Activated T-helper 9 cell treated with anti-CD3 and anti-CD28 coated beads, Interleukin-2, amount 50 U/mL, for 16 hours (primary cell): Measurements from ENCODE around the gene ZNF83.
"Not testable (repeated sequence)": the region's sequence is repeated elsewhere in the genome, so short reads cannot be mapped to it uniquely, and the experiment has no call there.

Experiments used
- DNase-seq: peaks from one replicate; pipeline ENCODE4 v3.0.0-alpha.2; 2020; ENCODE audit warnings: low read depth

ZNF83 gene

DNA sequence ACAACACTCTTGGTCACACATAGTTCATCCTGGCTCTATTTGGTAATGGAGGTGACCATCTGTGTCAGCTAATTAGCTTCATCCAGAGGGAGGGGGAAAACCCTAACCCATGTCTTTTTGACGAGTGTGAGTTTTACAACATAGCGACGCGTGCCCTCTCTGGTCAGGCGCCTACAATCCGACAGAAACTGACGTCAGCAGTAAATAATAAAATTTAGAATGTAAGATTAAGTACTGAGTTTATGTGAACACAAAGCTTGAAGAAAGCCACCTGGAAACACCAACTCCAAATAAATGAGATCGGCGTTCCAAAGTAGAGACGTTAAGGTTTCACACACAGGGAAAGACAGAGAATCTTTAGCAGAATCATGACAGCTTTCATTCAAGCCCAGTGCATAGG lies 1.8 kb upstream of the ZNF83 start:
- no peak for DNase-seq

DNA sequence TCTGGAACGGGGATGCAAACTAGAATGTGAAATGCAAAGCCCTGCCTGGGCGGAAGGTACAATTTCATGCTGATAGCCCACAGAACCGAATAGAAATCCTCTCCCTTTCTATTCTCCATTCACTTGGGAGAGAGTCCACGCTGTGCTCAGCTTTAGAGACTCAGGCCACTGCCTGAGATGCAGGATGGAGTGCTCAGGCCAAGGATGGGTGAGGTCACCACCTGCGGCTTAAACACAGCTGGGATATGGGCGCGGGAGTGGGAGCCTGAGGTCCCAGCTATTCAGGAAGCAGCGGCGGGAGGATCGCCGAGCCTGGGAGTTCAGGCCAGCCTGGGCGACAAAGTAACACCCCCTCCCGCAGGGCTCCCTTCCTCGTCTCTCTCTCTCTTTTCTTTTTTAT lies 446 bp upstream of the ZNF83 start:
- no peak for DNase-seq

DNA sequence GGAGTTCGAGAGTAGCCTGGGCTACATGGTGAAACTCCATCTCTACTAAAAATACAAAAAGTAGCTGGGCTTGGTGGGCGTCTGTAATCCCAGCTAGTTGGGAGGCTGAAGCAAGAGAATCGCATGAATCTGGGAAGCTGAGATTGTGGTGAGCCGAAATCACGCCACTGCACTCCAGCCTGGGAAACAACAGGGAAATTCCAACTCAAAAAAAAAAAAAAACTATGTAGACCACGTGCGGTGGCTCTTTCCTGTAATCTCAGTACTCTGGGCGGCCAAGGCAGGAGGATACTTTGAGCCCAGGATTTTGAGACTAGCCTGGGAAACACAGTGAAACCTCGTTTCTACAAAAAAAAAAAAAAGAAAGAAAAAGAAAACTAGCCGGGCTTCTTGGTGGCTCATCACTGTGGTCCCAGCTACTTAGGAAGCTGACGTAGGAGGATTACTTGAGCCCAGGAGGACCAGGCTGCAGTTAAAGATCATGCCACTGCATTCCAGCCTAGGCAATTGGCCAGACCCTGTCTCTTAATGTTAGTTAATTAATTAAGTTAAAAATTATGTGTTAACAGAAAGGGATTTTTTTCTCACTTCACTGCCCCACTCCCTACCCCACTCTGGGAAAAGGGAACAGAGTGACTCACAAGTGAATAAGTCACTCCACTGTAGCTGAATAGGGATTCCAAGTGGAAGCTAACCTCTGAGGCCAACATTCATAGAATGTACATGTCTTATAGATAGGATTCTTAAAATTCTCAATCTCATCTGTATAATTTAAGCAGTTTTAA lies 2.2 kb downstream of the ZNF83 start:
- DNase-seq, result no peak

- DNase-seq, result not testable (repeated sequence)
Observed at GRCh38 chr19:52627441-52627840, 10.7 kb downstream of the ZNF83 start.

GRCh38 chr19:52626915-52627314 lies 11.2 kb downstream of the ZNF83 start:
- no peak for DNase-seq

- DNase-seq, result no peak
Observed at GRCh38 chr19:52622261-52622660, 15.9 kb downstream of the ZNF83 start.

DNA sequence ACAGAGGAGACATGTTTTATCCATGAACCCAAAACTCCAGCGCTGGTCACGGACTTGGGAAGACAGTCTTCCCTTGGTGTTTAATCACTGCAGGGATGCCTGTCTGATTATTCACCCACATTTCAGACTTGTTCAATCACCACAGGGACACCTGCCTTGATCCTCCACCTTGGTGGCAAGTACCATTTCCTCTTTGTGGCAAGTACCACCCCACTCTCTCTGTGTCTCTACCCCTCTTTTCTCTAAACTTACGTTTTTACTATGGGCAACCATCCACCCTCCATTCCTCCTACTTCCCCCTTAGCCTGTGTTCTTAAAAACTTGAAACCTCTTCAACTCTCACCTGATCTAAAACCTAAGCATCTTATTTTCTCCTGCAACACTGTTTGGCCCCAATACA lies 16.8 kb downstream of the ZNF83 start:
- DNase-seq, result no peak

DNA sequence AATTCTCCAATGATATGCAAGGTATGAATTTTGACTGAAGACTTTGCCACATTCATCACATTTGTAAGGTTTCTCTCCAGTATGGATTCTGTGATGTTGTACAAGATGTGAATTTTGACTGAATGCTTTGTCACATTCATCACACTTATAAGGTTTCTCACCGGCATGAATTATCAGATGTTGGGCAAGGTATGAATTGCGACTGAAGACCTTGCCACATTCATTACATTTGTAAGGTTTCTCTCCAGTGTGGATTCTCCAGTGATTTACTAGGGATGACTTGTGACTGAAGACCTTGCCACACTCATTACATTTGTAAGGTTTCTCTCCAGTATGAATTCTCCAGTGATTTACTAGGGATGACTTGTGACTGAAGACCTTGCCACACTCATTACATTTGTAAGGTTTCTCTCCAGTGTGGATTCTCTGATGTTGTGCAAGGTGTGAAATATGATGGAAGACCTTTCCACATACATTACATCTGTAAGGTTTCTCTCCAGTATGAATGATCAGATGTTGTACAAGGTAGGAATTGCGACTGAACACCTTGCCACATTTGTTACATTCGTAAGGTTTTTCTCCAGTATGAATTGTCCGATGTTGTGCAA lies 24.8 kb downstream of the ZNF83 start:
- no peak for DNase-seq

DNA sequence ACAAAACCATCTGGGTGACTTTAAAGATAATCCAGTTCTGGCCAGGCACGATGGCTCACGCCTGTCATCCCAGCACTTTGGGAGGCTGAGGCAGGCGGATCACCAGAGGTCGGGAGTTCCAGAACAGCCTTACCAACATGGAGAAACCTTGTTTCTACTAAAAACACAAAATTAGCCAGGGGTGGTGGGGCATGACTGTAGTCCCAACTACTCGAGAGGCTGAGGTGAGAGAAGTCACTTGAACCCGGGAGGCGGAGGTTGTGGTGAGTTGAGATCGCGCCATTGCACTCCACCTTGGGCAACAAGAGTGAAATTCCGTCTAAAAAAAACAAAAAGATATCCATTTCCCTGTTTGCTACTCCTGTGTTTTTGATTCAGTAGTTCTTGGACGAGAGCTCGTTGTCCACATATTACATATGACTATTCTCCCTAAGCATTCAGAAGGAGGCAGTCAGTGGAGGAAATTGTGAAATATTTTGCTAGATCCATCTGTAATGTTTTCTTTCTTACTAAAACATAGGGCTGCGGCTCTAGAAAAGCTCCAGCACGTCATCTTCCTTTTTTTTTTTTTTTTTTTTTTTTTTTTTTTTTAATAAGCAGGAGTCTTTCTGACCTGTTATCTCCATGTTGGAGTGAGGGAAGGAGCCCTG lies 34.5 kb downstream of the ZNF83 start:
- no peak for DNase-seq

DNA sequence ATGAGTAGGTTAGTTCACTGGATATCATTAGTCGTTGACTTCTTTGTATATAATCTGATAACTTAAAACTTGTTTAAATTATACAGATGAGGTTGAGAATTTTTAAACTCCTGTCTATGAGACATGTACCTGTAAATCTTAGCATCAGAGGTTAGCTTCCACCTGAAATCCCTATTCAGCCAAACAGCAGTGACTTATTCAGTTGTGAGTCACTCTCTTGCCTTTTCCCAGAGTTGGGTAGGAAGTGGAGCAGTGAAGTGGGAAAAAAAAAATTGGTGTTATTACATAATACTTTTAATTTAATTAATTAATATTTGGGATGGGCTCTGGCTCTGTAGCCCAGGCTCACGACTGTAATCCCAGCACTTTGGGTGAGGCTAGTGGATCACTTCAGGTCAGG lies 35.2 kb downstream of the ZNF83 start:
- no peak for DNase-seq

GRCh38 chr19:52601974-52602366 lies 36.2 kb downstream of the ZNF83 start:
- not testable (repeated sequence) for DNase-seq

- DNase-seq, result peak; percentile 91
Observed at GRCh38 chr19:52601025-52601973, 36.9 kb downstream of the ZNF83 start.

DNA sequence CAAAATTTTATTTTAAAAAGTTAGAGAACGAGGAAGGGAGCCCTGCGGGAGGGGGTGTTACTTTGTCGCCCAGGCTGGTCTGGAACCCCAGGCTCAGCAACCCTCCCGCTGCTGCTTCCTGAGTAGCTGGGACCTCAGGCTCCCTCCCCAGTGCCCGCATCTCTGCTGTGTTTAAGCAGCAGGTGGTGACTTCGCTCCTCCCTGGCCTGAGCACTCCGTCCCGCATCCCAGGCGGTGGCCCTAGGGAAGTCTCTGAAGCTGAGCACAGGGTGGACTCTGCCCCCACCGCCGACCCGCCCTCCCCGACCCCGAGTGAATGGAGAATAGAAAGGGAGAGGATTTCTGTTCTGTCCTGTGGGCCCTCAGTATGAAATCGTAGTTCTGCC lies 37.5 kb downstream of the ZNF83 start:
- peak; percentile 3 for DNase-seq

DNA sequence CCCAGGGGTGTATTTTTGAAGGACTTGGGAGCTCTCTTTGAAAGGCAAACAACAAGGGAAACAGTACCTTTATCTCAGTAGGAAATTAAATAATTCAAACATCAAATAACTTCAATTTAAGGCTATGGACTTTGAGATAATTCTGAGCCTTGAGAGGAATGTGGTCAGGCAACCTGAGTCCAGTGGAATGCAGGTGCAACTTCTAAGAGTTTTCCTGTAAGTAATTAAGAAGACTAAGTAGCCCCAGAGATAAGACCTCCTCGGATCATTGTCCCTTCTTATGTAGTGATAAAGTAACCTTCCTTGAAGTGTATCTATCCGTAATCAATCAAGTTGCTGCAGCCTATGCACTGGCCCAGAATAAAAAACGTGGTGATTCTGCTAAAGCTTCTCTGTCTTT lies 38.9 kb downstream of the ZNF83 start:
- DNase-seq, result no peak

GRCh38 chr19:52593441-52593840 lies 44.7 kb downstream of the ZNF83 start:
- not testable (repeated sequence) for DNase-seq

DNA sequence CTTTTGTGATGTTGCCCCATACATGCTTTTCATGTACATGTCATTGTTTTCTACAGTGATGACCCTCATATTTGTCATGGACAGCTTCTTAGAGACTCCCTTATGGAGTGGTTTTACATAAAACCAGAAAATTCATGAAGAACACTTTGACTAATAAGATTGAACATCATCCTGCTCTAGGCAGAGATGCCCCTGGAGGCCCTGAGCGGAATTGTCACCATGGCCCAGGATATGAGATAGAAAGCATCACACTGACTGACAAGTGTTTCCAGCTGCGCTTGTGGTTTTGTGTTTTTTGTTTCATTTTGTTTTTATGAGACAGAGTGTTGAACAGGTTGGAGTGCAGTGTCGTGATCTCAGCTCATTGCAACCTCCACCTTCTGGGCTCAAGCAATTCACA lies 45.9 kb downstream of the ZNF83 start:
- no peak for DNase-seq

DNA sequence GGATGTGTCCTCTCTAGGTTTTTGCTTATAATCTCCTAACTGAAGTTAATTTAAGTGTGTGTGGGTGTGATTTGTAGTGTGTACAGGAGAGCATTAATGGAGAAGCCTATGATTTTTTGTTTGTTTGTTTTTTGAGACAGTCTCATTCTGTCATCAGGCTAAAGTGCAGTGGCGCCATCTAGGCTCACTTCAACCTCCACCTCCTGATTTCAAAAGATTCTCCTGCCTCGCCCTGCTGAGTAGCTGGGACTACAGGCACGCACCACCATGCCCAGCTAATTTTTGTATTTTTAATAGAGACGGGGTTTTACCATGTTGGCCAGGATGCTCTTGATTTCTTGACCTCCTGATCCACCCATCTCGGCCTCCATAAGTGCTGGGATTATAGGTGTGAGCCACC lies 47.4 kb downstream of the ZNF83 start:
- no peak for DNase-seq

DNA sequence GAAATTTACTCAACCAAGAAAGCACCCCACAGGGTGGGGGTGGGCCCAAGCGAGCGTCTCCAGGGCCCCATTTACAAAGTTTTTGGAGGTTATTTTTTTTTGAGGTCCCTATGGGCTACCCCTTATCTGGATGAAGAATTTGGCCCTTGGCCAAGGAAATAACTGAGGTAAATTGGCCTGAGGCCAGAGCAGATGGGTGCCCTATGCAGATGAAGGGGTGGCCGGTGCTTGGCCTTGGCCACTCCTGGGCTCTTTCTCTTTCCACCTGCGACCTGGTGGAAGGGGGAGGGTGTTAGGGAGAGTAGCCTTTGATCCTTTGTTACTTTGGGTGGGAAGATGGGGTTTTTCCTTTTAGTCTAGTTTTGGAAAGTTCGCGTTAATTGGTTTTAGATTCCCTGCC lies 52.6 kb downstream of the ZNF83 start:
- no peak for DNase-seq

- DNase-seq, result no peak
Observed at GRCh38 chr19:52584736-52585440, 53.3 kb downstream of the ZNF83 start.

GRCh38 chr19:52570000-52570861 lies 67.9 kb downstream of the ZNF83 start, which contains the start of gene ZNF701:
Gene ZNF701 (plus strand): TSS chr19:52570287. CDS start chr19:52574148, 3,861 bp downstream.
- DNase-seq, result peak; percentile 91

DNA sequence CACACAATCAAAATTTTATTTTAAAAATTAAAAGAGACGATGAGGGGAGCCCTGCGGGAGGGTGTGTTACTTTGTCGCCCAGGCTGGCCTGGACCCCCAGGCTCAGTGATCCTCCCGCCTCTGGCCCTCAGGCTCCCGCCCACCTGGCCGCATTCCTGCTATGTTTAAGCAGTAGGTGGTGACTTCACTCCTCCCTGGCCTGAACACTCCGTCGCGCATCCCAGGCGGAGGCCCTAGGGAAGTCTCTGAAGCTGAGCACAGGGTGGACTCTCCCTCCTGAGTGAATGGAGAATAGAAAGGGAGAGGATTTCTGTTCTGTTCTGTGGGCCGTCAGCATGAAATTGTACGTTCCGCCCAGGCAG lies 68.5 kb downstream of the ZNF83 start:
- DNase-seq, result not testable (repeated sequence)
